Trophoblast cell (in vitro differentiated cells and primary cell): ENCODE data around the gene MAGI1.

Experiments
- DNase-seq, 2 donors: peaks; one replicate each; pipeline ENCODE4 v3.0.0-alpha.2; 2016
- H2AFZ ChIP-seq: 2 replicates; pipeline ENCODE4 v1.6.1; 2013; ENCODE audit warnings: low read length, moderate library complexity, mild to moderate bottlenecking; ENCODE audit not compliant: insufficient read depth, poor library complexity
- H2AK5ac ChIP-seq: 2 replicates; pipeline ENCODE4 v1.6.1; 2013; ENCODE audit warnings: mild to moderate bottlenecking, low read length
- H2BK120ac ChIP-seq: 2 replicates; pipeline ENCODE4 v1.6.1; 2013; ENCODE audit warnings: low read length, mild to moderate bottlenecking, moderate library complexity; ENCODE audit not compliant: insufficient read depth, poor library complexity
- H2BK12ac ChIP-seq: 2 replicates; pipeline ENCODE4 v1.6.1; 2013; ENCODE audit warnings: mild to moderate bottlenecking, low read length, moderate library complexity
- H2BK5ac ChIP-seq: 2 replicates; pipeline ENCODE4 v1.6.1; 2013; ENCODE audit warnings: low read length, low read depth, moderate library complexity, mild to moderate bottlenecking; ENCODE audit not compliant: poor library complexity
- H3K14ac ChIP-seq: 2 replicates; pipeline ENCODE4 v1.6.1; 2013; ENCODE audit warnings: mild to moderate bottlenecking, low read length
- H3K18ac ChIP-seq: 2 replicates; pipeline ENCODE4 v1.6.1; 2013; ENCODE audit warnings: mild to moderate bottlenecking, low read length
- H3K23ac ChIP-seq: 2 replicates; pipeline ENCODE4 v1.6.1; 2013; ENCODE audit warnings: low read length
- H3K27ac ChIP-seq: 2 replicates; pipeline ENCODE4 v1.5.1; 2013; ENCODE audit warnings: low read depth, mild to moderate bottlenecking, inconsistent platforms, low read length, moderate library complexity
- H3K27me3 ChIP-seq: 2 replicates; pipeline ENCODE4 v1.6.1; 2013; ENCODE audit warnings: inconsistent platforms, mild to moderate bottlenecking, low read length, moderate library complexity; ENCODE audit not compliant: insufficient read depth
- H3K36me3 ChIP-seq, 2 experiments: 1 replicate in 1 of 2; 2 replicates in 1 of 2; pipeline ENCODE4 v1.6.1; 2013; ENCODE audit warnings: low read length in 2 of 2, mild to moderate bottlenecking in 2 of 2, moderate library complexity in 1 of 2; ENCODE audit not compliant: insufficient read depth in 2 of 2, control insufficient read depth in 1 of 2
- H3K4ac ChIP-seq: 2 replicates; pipeline ENCODE4 v1.6.1; 2013; ENCODE audit warnings: low read depth, mild to moderate bottlenecking, low read length, moderate library complexity
- H3K4me1 ChIP-seq, 2 experiments: 1 replicate in 1 of 2; 2 replicates in 1 of 2; pipeline ENCODE4 v1.6.1; 2013; ENCODE audit warnings: low read length in 2 of 2, mild to moderate bottlenecking in 2 of 2, moderate library complexity in 1 of 2; ENCODE audit not compliant: insufficient read depth in 2 of 2, control insufficient read depth in 1 of 2
- H3K4me2 ChIP-seq: 2 replicates; pipeline ENCODE4 v1.6.1; 2013; ENCODE audit warnings: inconsistent platforms, mild to moderate bottlenecking, low read length, moderate library complexity
- H3K4me3 ChIP-seq: 2 replicates; pipeline ENCODE4 v1.5.1; 2013; ENCODE audit warnings: mild to moderate bottlenecking, low read depth, low read length, inconsistent platforms
- H3K79me1 ChIP-seq: one replicate; pipeline ENCODE4 v1.6.1; 2013; ENCODE audit warnings: low read length
- H3K79me2 ChIP-seq: 2 replicates; pipeline ENCODE4 v1.6.1; 2013; ENCODE audit warnings: low read length, mild to moderate bottlenecking; ENCODE audit not compliant: control insufficient read depth, insufficient read depth, poor library complexity
- H3K9ac ChIP-seq: 2 replicates; pipeline ENCODE4 v1.6.1; 2013; ENCODE audit warnings: mild to moderate bottlenecking, low read length
- H3K9me3 ChIP-seq: 2 replicates; pipeline ENCODE4 v1.6.1; 2013; ENCODE audit warnings: low read depth, mild to moderate bottlenecking, control low read depth, inconsistent platforms, low read length; ENCODE audit not compliant: insufficient read depth
- H4K12ac ChIP-seq: 2 replicates; pipeline ENCODE4 v1.6.1; 2013; ENCODE audit warnings: low read depth, mild to moderate bottlenecking, low read length, moderate library complexity
- H4K8ac ChIP-seq: 2 replicates; pipeline ENCODE4 v1.6.1; 2013; ENCODE audit warnings: low read depth, mild to moderate bottlenecking, low read length, moderate library complexity
- H4K91ac ChIP-seq: one replicate; pipeline ENCODE4 v1.6.1; 2013; ENCODE audit warnings: low read depth, mild to moderate bottlenecking, low read length, moderate library complexity
- WGBS: extraction: QIAGEN DNeasy Blood & Tissue Kit; methylation state at CpG from one replicate; pipeline ENCODE4 v1.1.7; 2013; ENCODE audit warnings: missing lambda C conversion rate; ENCODE audit not compliant: insufficient read length, insufficient coverage; ENCODE audit errors: extremely low coverage; 5-methylcytosine and 5-hydroxymethylcytosine counted together

MAGI1 gene

GRCh38 chr3:65551945-65552344 lies 486.8 kb downstream of the MAGI1 start:
- no peak overlapping the region for H2AK5ac ChIP-seq
- H3K4me3 ChIP-seq: no peak overlapping the region
- H3K9me3 ChIP-seq: no peaks in the 10 kb centered on the region
- no peak overlapping the region for H3K23ac ChIP-seq
- H4K91ac ChIP-seq: no peak overlapping the region
- no CpG with 5 or more reads among the region's 1 CpG for WGBS
- no peak overlapping the region for H3K4me2 ChIP-seq
- no peak overlapping the region for H3K9ac ChIP-seq
- H3K4ac ChIP-seq: no peak overlapping the region
- no peak overlapping the region for H3K14ac ChIP-seq
- H3K18ac ChIP-seq: no peak overlapping the region
- DNase-seq: no peak
- H3K36me3 ChIP-seq: no peaks in the 10 kb centered on the region
- H3K4me1 ChIP-seq: peaks cover 4 to 6% of the 10 kb centered on the region in 2 experiments
- H3K79me2 ChIP-seq: no peaks in the 10 kb centered on the region
- H4K8ac ChIP-seq: no peak overlapping the region
- H3K27ac ChIP-seq: no peak overlapping the region
- H4K12ac ChIP-seq: no peak overlapping the region
- no peak overlapping the region for H2AFZ ChIP-seq
- no peaks in the 10 kb centered on the region for H3K79me1 ChIP-seq
- H2BK12ac ChIP-seq: no peak overlapping the region
- H2BK5ac ChIP-seq: no peak overlapping the region
- no peak overlapping the region for H2BK120ac ChIP-seq
- peaks cover 24% of the 10 kb centered on the region for H3K27me3 ChIP-seq

DNA sequence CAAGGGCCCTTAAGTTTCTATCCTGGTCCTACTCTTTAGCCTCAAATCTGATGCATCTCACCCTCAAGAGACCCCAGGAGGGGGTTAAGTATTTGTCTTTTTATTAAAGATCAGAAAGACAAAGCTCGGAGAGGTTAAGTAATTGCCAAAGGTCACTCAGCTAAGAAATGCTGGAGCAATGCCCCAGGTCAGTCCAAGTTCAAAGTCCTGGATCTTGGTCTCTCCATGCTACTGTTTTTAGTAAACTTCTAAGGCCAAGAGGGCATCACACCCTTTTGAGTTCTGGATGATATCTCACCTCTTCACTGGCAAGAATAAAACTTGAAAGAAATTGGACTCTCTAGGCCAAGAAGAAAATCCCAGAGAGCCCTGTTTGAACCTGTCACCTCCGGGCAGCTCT lies 488.6 kb downstream of the MAGI1 start:
- DNase-seq: no peak
- H3K4ac ChIP-seq: no peak overlapping the region
- no peak overlapping the region for H2BK12ac ChIP-seq
- peaks cover 24% of the 10 kb centered on the region for H3K27me3 ChIP-seq
- H4K12ac ChIP-seq: no peak overlapping the region
- no peaks in the 10 kb centered on the region for H3K9me3 ChIP-seq
- no peaks in the 10 kb centered on the region for H3K79me1 ChIP-seq
- no peak overlapping the region for H3K14ac ChIP-seq
- H2AK5ac ChIP-seq: no peak overlapping the region
- no peak overlapping the region for H3K27ac ChIP-seq
- no peak overlapping the region for H4K91ac ChIP-seq
- peaks cover 4 to 6% of the 10 kb centered on the region in 2 experiments for H3K4me1 ChIP-seq
- no peak overlapping the region for H3K4me3 ChIP-seq
- H3K18ac ChIP-seq: no peak overlapping the region
- no CpG with 5 or more reads among the region's 2 CpGs for WGBS
- no peaks in the 10 kb centered on the region for H3K79me2 ChIP-seq
- H3K4me2 ChIP-seq: no peak overlapping the region
- H4K8ac ChIP-seq: no peak overlapping the region
- H2AFZ ChIP-seq: no peak overlapping the region
- no peak overlapping the region for H3K9ac ChIP-seq
- no peak overlapping the region for H2BK120ac ChIP-seq
- no peak overlapping the region for H2BK5ac ChIP-seq
- no peak overlapping the region for H3K23ac ChIP-seq
- no peaks in the 10 kb centered on the region for H3K36me3 ChIP-seq

- peak overlapping the region; percentile 59 for H3K4me3 ChIP-seq
- no peak overlapping the region for H3K27ac ChIP-seq
- H4K91ac ChIP-seq: no peak overlapping the region
- no peaks in the 10 kb centered on the region for H3K79me1 ChIP-seq
- DNase-seq: no peak
- no peak overlapping the region for H2BK5ac ChIP-seq
- no peak overlapping the region for H2AFZ ChIP-seq
- no peak overlapping the region for H4K8ac ChIP-seq
- no peak overlapping the region for H2BK12ac ChIP-seq
- no peak overlapping the region for H3K18ac ChIP-seq
- H4K12ac ChIP-seq: no peak overlapping the region
- H3K9me3 ChIP-seq: no peaks in the 10 kb centered on the region
- H3K27me3 ChIP-seq: peaks cover 24% of the 10 kb centered on the region
- no peak overlapping the region for H2BK120ac ChIP-seq
- H3K4me1 ChIP-seq: peaks cover 4 to 6% of the 10 kb centered on the region in 2 experiments
- H3K14ac ChIP-seq: no peak overlapping the region
- H3K36me3 ChIP-seq: no peaks in the 10 kb centered on the region
- H2AK5ac ChIP-seq: no peak overlapping the region
- no peak overlapping the region for H3K9ac ChIP-seq
- no peak overlapping the region for H3K4ac ChIP-seq
- no peak overlapping the region for H3K23ac ChIP-seq
- WGBS: no CpG with 5 or more reads among the region's 9 CpGs
- H3K79me2 ChIP-seq: no peaks in the 10 kb centered on the region
- H3K4me2 ChIP-seq: peak overlapping the region; percentile 75
Measured at GRCh38 chr3:65549626-65549959, 489.1 kb downstream of the MAGI1 start.

DNA sequence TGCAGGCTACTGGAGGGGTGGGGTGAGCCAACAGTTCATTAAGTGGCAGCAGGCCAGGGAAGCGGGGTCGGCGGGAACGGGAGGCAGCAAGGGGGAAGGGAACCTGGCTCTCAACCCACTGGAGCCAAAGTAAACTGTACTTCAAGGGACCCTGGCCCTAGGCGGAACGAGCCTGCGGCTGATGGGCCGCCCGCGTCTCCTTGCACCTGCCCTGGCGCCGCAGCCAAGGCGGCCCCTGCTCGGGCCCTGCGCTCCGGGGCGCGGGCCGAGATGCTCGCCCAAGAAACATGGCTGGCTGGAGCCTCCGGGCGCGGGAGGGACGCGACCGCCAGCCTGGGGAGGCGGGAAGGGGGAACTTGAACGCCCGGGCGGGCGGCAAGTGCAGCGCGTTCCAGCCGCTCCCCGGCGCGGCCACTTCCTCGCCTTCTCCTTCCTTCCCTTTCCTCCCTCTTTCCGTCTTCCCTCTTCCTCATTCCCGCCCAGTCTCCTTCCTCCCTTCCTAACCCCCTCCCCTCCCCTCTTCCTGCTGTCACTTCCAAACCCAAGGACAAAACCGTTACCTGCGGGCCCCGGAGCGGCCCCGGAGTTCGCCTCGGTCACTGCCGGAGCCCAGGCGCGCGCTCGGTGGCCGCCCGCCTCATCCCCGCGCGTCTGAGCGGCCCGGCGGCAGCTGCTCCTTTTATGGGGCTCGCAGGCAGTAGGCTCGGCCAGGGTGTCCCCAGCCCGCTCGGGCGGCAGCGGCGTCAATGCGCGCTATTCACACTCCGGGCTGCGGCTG lies 489.7 kb downstream of the MAGI1 start:
- no CpG with 5 or more reads among the region's 71 CpGs for WGBS
- DNase-seq: no peak
- no peak overlapping the region for H4K91ac ChIP-seq

More for the DNA sequence above, 489.7 kb downstream of the MAGI1 start:
- H2BK12ac ChIP-seq: no peak overlapping the region
- H2AFZ ChIP-seq: no peak overlapping the region
- H3K79me2 ChIP-seq: no peaks in the 10 kb centered on the region
- H3K36me3 ChIP-seq: no peaks in the 10 kb centered on the region
- peak overlapping the region; percentile 59 for H3K4me3 ChIP-seq
- H3K18ac ChIP-seq: no peak overlapping the region
- no peak overlapping the region for H2BK120ac ChIP-seq
- no peak overlapping the region for H4K8ac ChIP-seq
- no peak overlapping the region for H3K27ac ChIP-seq
- no peak overlapping the region for H4K12ac ChIP-seq
- H3K4me2 ChIP-seq: peak overlapping the region; percentile 75
- H3K27me3 ChIP-seq: peaks cover 24% of the 10 kb centered on the region
- no peak overlapping the region for H3K23ac ChIP-seq
- H3K9me3 ChIP-seq: no peaks in the 10 kb centered on the region
- peaks cover 4 to 6% of the 10 kb centered on the region in 2 experiments for H3K4me1 ChIP-seq
- H3K79me1 ChIP-seq: no peaks in the 10 kb centered on the region
- H3K14ac ChIP-seq: no peak overlapping the region
- H2BK5ac ChIP-seq: no peak overlapping the region
- no peak overlapping the region for H2AK5ac ChIP-seq
- H3K9ac ChIP-seq: no peak overlapping the region
- no peak overlapping the region for H3K4ac ChIP-seq
